ELR (cell line): ENCODE data around the gene GNPTG.

ENCODE experiments used
- DNase-seq: peaks from one replicate; pipeline ENCODE4 v3.0.0-alpha.2; 2015; ENCODE audit warnings: low read depth

GNPTG gene

GRCh38 chr16:1394367-1394951 is 42.7 kb downstream of the GNPTG start:
- no peak for DNase-seq

- DNase-seq: no peak
Measured at GRCh38 chr16:1395444-1396031, 43.8 kb downstream of the GNPTG start.

- no peak for DNase-seq
Measured at GRCh38 chr16:1397779-1398178, 46.0 kb downstream of the GNPTG start.

- no peak for DNase-seq
Measured at GRCh38 chr16:1398351-1398750, 46.6 kb downstream of the GNPTG start.

- DNase-seq: no peak
Measured at GRCh38 chr16:1398826-1399581, 47.3 kb downstream of the GNPTG start.

GRCh38 chr16:1401061-1401757 is 49.5 kb downstream of the GNPTG start:
- DNase-seq: no peak

- no peak for DNase-seq
Measured at GRCh38 chr16:1401758-1402154, 50.0 kb downstream of the GNPTG start.

- DNase-seq: no peak
Measured at GRCh38 chr16:1403036-1403435, 51.3 kb downstream of the GNPTG start.

- DNase-seq: no peak
Measured at GRCh38 chr16:1403733-1404132, 52.0 kb downstream of the GNPTG start.

GRCh38 chr16:1407753-1408152 is 56.0 kb downstream of the GNPTG start:
- no peak for DNase-seq

GRCh38 chr16:1408171-1408837 is 56.6 kb downstream of the GNPTG start:
- peak; percentile 91 for DNase-seq

GRCh38 chr16:1412847-1413246 is 61.1 kb downstream of the GNPTG start:
- no peak for DNase-seq
